Uterus (tissue), 2 donors: Measurements from ENCODE around the gene FADS3.

ENCODE experiments used
- CTCF ChIP-seq, 4 experiments: fragments of 200-600 bp in 2 of 4; fragments of 450-650 bp in 2 of 4; sonication (generic) in 2 of 4; IDR thresholded peaks; one replicate each; pipeline ENCODE4 v1.5.1; 2016 to 2019; ENCODE audit warnings: antibody characterized with exemption in 4 of 4, mild to moderate bottlenecking in 2 of 4, moderate library complexity in 1 of 4
- POLR2A ChIP-seq, 2 donors: fragments of 450-650 bp; IDR thresholded peaks; one replicate each; pipeline ENCODE4 v1.6.1; 2016; ENCODE audit warnings: antibody characterized with exemption in 2 of 2, mild to moderate bottlenecking in 1 of 2, moderate library complexity in 1 of 2

GRCh38 chr11:61846362-61847020 lies 44.9 kb downstream of the FADS3 start:
- TF ChIP-seq CTCF (IDR thresholded peaks at IDR 0.05) (no peak), POLR2A (IDR thresholded peaks at IDR 0.05) (no peak)
